Peyer's patch (tissue), 4 donors: ENCODE measurements around the gene CLCA1. TPM values are rescaled to one million over a fixed set of nuclear protein-coding genes. Genes with fewer than 3 reads are reported as not detected.
A peak's percentile ranks its signal among the peaks of the same experiment; 100 is the strongest.

ENCODE experiments used
- DNase-seq, 3 donors: peaks; one replicate each; pipeline ENCODE4 v3.0.0-alpha.2; 2017 to 2019
- H3K27ac ChIP-seq, 4 donors: fragments of 200-600 bp; sonication (generic); one replicate each; pipeline ENCODE4 v1.5.1; 2016 to 2019
- H3K27me3 ChIP-seq, 2 donors: fragments of 200-600 bp; sonication (generic); one replicate each; pipeline ENCODE4 v1.5.1; 2019
- H3K36me3 ChIP-seq, 3 donors: fragments of 200-600 bp; sonication (generic); one replicate each; pipeline ENCODE4 v1.5.1; 2016 to 2019
- H3K4me1 ChIP-seq, 4 donors: fragments of 200-600 bp; sonication (generic); one replicate each; pipeline ENCODE4 v1.5.1; 2016 to 2019
- H3K4me3 ChIP-seq, 4 donors: fragments of 200-600 bp; sonication (generic); 1 replicate in 3 of 4; 2 replicates in 1 of 4; pipeline ENCODE4 v1.5.1; 2016 to 2019; ENCODE audit warnings: mild to moderate bottlenecking in 1 of 4
- H3K9me3 ChIP-seq, 4 donors: fragments of 200-600 bp; sonication (generic); one replicate each; pipeline ENCODE4 v1.5.1; 2016 to 2019; ENCODE audit warnings: mild to moderate bottlenecking in 1 of 4
- POLR2A ChIP-seq, 2 donors: fragments of 450-650 bp; IDR thresholded peaks; one replicate each; pipeline ENCODE4 v1.5.1; 2017; ENCODE audit warnings: antibody characterized with exemption in 2 of 2, mild to moderate bottlenecking in 2 of 2, moderate library complexity in 2 of 2
- total RNA-seq, 4 donors: library from RNA; depleted of rRNA; stranded (reverse); fragments of >200 nt; gene quantifications; one replicate each; pipeline ENCODE4 v1.1.0, GENCODE V29; 2016
- TF ChIP-seq, protein P1 (sequence below), 6 experiments: fragments of 450-650 bp in 4 of 6; fragments of 200-600 bp in 2 of 6; sonication (generic) in 1 of 6; IDR thresholded peaks; one replicate each; pipeline ENCODE4 v1.5.1; 2017 to 2019; ENCODE audit warnings: antibody characterized with exemption in 6 of 6, mild to moderate bottlenecking in 3 of 6, moderate library complexity in 1 of 6

CLCA1 gene
- total RNA-seq, 4 donors from 2014 or later = 87.5 to 841 (median 195) TPM

DNA sequence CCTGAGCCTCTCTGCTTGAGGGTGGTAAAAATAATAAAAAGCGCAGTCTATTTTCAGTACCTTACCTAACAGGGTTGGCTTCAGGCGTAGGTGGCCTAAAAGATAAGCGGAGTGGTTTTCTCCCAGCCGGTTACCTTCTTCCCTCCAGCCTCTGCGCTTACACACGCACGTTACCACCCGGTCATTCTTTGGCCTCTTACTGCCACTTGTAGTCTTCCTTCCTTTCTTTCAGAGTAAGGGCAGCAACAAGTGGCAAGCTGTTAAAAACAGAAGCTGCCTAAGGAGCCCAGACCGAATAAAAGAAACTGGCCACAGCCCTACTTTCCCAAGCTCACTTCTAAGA, 35.4 kb downstream of the CLCA1 start:
- no peaks in the 10 kb centered on the region for H3K9me3 ChIP-seq
- TF ChIP-seq, protein P1, sequence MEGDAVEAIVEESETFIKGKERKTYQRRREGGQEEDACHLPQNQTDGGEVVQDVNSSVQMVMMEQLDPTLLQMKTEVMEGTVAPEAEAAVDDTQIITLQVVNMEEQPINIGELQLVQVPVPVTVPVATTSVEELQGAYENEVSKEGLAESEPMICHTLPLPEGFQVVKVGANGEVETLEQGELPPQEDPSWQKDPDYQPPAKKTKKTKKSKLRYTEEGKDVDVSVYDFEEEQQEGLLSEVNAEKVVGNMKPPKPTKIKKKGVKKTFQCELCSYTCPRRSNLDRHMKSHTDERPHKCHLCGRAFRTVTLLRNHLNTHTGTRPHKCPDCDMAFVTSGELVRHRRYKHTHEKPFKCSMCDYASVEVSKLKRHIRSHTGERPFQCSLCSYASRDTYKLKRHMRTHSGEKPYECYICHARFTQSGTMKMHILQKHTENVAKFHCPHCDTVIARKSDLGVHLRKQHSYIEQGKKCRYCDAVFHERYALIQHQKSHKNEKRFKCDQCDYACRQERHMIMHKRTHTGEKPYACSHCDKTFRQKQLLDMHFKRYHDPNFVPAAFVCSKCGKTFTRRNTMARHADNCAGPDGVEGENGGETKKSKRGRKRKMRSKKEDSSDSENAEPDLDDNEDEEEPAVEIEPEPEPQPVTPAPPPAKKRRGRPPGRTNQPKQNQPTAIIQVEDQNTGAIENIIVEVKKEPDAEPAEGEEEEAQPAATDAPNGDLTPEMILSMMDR (IDR thresholded peaks at IDR 0.05) = no peak
- TF ChIP-seq POLR2A (IDR thresholded peaks at IDR 0.05) = no peak
- no peak for DNase-seq
- H3K27me3 ChIP-seq = no peaks in the 10 kb centered on the region
- peak overlapping the region in 2 of 4 donors; percentile 35 to 36 for H3K4me3 ChIP-seq
- no peaks in the 10 kb centered on the region for H3K36me3 ChIP-seq
- H3K4me1 ChIP-seq = peaks cover 0 to 18% (median 0%) of the 10 kb centered on the region in 4 donors
- peak overlapping the region in 2 of 4 donors; percentile 40 to 63 for H3K27ac ChIP-seq

DNA sequence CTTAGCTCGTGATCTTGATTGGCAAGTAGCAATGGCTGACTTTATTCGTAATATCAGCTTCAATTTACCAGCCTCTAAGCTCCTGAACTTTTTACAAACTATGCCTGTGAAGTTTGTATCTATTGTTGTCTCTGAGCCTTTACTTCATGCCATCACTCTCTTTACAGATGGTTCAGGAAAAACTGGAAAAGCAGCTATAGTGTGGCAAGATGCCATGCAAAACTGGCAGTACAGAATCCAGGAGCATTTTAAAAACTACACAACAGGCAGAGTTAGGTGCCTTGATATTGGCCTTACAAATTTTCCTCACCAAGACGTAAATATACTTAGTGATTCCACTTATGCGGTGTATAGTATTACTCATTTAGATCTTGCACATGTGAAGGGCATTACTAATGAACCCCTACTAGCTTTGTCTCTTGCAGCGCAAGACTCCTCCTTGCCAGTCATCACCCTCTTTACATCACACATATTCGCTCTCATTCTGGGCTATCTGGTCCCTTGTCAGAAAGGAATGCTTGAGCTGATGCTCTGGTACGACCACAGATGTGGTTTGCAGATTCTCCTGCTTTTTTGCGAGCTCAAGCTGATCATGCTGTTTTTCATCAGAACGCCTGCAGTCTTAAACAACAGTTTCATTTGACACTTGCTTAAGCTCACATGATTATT, 36.3 kb downstream of the CLCA1 start:
- H3K9me3 ChIP-seq = no peaks in the 10 kb centered on the region
- H3K27me3 ChIP-seq = no peaks in the 10 kb centered on the region
- peaks cover 0 to 18% (median 0%) of the 10 kb centered on the region in 4 donors for H3K4me1 ChIP-seq
- H3K4me3 ChIP-seq = no peak overlapping the region
- no peak for DNase-seq
- no peak overlapping the region for H3K27ac ChIP-seq
- H3K36me3 ChIP-seq = no peaks in the 10 kb centered on the region
- TF ChIP-seq, protein P1 (IDR thresholded peaks at IDR 0.05) = no peak
- TF ChIP-seq POLR2A (IDR thresholded peaks at IDR 0.05) = no peak

DNA sequence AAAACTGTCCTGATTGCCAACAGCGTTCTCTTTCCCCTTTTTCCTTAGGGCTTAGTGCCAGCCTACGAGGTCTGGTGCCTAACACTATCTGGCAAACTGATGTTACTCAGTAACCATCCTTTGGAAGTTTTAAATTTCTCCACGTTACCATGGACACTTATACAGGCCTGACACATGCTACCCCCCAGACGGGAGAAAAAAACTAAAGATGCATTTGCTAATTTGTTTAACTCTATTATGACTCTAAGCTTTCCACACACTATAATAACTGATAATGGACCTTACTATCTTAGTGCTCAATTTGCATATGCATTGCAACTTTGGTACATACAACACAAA, 36.8 kb downstream of the CLCA1 start:
- no peak for DNase-seq
- H3K4me3 ChIP-seq = no peak overlapping the region

DNA sequence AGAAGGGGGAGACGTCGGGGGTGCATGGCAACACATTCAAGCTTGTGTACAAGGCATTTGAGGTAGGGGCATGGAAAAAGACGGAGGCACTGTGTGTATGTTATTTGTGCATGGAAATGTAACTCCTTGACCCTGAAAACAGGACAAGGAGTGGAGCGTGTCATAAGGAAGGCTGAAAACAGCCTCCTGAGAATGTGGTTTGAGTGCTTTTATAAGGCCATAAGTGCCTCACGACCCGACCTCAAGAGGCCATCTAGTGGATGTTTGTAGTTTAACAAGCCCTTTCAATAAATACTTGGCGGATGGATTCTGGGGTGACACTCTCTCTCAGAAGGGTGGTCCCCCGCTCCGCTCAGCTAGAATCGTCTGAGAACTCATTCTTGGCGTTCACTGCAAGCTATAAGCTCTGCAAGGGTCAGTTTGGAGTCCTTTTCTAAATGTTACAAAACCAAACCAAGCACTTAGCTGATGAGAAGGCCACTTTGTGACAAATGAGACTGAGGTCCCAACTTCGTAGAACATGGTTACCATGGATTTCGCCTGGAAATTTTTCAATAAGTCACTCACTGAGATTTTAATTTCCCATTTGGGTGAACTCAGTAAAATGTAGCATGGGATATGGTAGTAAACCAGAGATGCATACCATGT, 39.3 kb downstream of the CLCA1 start:
- Histone ChIP-seq H3K4me1 (peaks cover 0 to 12% (median 0%) of the 10 kb centered on the region in 4 donors), H3K4me3 (no peak overlapping the region), H3K9me3 (no peaks in the 10 kb centered on the region), H3K27ac (no peak overlapping the region), H3K36me3 (no peaks in the 10 kb centered on the region), H3K27me3 (no peaks in the 10 kb centered on the region)
- no peak for TF ChIP-seq POLR2A (IDR thresholded peaks at IDR 0.05)
- TF ChIP-seq, protein P1 (IDR thresholded peaks at IDR 0.05) = peak; percentile 7 to 59 (median 50)
- no peak for DNase-seq

More for the DNA sequence above, 36.8 kb downstream of the CLCA1 start:
- H3K36me3 ChIP-seq = no peaks in the 10 kb centered on the region
- H3K4me1 ChIP-seq = peaks cover 0 to 18% (median 0%) of the 10 kb centered on the region in 4 donors
- H3K27ac ChIP-seq = no peak overlapping the region
- TF ChIP-seq, protein P1 (IDR thresholded peaks at IDR 0.05) = no peak
- TF ChIP-seq POLR2A (IDR thresholded peaks at IDR 0.05) = no peak
- no peaks in the 10 kb centered on the region for H3K27me3 ChIP-seq
- H3K9me3 ChIP-seq = no peaks in the 10 kb centered on the region

DNA sequence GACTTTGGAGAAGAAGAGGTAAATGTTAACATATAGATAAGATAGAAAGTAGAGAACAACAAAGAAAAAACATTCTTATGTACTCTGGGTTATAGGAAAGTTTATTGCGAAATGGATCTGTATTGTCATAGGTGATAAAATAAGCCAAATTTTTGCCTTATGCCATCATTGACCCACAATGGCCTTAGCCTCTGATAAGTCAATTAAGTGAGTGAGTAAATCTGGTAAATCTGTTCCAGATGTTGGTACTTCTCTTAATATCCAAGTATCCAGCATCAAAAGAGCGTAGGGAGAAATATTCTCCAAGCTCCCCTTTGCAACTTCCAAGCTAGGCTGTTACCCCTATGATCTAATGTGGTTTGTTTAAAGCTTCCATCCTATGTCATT, 39.8 kb downstream of the CLCA1 start:
- no peaks in the 10 kb centered on the region for H3K36me3 ChIP-seq
- no peak for DNase-seq

More for the DNA sequence above, 39.8 kb downstream of the CLCA1 start:
- no peak for TF ChIP-seq POLR2A (IDR thresholded peaks at IDR 0.05)
- TF ChIP-seq, protein P1 (IDR thresholded peaks at IDR 0.05) = no peak
- no peaks in the 10 kb centered on the region for H3K27me3 ChIP-seq
- peaks cover 0 to 7% (median 0%) of the 10 kb centered on the region in 4 donors for H3K4me1 ChIP-seq
- no peak overlapping the region for H3K4me3 ChIP-seq
- H3K9me3 ChIP-seq = no peaks in the 10 kb centered on the region
- H3K27ac ChIP-seq = no peak overlapping the region
